ENCODE results near the gene PRPF8.

- TF ChIP-seq POLR2A (IDR thresholded peaks at IDR 0.05) (no peak), CTCF (IDR thresholded peaks at IDR 0.05) (peak in 3 of 6 experiments; percentile 14 to 38 (median 31))
Observed at GRCh38 chr17:1724869-1725641, 40.4 kb upstream of the PRPF8 start.
